Fibroblast of skin of scalp (primary cell): ENCODE measurements around the gene SUN2.
A peak's percentile ranks its signal among the peaks of the same experiment; 100 is the strongest.

Experiments used
- DNase-seq: peaks from one replicate; pipeline ENCODE4 v3.0.0-alpha.2; 2013

Gene SUN2

GRCh38 chr22:38753948-38754750 is 1.6 kb downstream of the SUN2 start:
- peak; percentile 73 for DNase-seq

- DNase-seq, result no peak
Measured at GRCh38 chr22:38751422-38752346, 4.1 kb downstream of the SUN2 start.

GRCh38 chr22:38751066-38751421 is 4.8 kb downstream of the SUN2 start:
- no peak for DNase-seq

GRCh38 chr22:38750638-38751037 is 5.2 kb downstream of the SUN2 start:
- no peak for DNase-seq

DNA sequence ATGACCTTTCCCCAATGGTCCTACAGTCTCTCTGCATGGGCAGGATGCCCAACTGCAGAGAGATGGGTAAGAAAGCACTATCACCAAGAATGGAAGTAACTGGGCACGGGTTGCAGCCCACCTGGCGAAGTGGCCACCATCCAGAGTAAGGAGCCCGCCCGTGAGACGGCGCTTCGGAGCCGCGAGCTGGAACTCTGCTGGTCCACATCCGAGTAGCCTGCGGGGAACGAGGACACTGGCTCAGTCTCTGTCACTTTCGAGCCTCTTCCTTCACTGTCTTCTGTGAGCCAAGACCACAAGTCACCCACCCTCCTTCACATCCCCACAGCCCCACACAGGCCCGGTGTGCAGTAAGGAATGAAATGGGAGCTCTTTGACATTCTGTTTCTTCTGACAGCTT is 5.7 kb downstream of the SUN2 start:
- no peak for DNase-seq

- DNase-seq, result no peak
Measured at GRCh38 chr22:38748487-38749136, 7.2 kb downstream of the SUN2 start.

DNA sequence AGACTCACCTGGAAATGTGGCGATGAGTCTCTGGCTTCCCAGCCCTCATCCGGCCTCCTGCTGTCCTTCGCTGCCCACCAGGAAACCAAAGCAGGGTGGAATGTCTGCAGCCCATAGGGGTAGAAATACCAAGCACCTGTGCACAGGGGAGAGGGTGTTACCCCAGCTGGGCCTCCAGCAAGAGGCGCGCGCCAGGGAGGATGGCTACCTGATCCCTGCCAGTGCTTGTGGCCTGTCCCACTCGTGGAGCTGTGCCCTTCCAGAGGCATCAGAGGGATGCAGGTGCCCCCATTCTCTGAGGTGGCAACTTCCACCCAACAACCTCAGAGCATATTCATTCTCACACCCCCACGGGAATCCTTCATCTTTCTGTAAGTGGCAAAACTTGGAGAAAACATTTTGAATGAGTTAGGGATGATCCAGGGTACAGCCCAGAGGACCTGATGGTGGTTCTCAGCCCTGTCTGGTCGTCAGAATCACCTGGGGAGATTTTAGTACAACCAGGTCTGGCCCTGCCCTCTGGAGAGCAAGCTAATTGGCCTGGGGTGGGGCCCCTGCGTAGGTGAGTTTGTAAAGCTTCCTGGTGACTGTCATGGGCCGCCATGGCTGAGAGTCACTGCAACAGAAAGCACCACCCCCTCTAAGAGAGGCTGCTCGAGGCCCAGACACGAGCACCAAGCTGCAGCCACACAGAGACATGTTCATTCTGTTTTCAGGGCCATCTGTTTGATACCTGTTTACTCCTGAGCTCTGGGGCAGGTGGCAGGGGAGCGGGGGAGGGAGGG is 9.9 kb downstream of the SUN2 start:
- DNase-seq, result no peak

DNA sequence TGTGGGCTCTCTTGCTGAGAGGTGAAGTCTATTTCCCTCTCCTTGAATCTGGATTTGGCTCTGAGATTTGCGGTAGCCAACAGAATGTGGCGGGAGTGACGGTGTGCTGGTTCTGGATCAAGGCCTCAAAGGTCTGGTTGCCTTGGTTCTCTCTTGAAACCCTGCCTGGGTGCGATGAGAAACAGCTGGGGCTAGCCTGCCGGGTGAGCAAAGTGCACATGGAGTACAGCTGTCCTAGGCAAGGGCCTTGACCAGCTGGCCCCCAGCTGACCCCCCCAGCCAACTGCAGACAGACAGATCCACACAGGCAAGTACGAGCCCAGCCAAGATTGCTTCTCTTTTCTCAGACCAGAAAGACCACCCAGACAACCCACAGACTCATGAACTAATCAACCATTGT is 10.8 kb downstream of the SUN2 start:
- DNase-seq, result no peak

DNA sequence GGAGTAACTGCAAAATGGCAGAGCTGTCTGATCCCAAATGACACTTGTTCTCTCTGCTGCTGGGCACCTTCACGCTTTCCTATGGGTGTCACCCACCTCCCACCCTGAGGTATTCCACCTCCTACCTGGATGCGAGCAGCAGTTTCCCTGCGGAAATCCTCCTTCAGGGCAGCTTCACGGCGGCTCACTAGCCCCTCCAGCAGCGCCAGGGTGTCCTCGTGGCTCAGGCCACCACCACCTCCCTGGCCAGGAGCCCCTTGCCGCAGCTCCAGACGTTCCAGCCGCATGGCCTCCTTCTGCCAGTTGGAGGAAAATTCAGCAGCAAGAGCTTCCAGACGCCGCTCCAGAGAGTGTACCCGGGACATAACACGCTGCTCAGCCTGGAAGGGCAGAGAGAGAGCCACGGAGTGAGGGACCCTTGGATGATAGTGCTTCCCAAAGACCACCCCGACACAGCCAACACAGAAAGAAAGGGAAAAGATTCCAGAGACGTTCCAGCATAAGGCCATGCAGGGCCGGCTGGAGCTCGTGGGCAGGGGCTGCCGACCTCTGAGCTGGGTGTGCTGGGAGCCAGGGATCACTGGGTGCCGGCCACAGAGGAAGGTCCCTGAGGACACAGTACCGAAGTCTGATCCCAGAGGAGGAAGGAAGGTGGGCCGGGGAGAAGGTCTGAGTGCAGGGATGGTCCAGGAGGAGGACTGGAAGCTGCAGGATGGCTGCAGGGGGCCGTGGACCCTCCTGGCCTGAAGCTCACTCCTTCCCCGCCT is 13.4 kb downstream of the SUN2 start:
- no peak for DNase-seq

DNA sequence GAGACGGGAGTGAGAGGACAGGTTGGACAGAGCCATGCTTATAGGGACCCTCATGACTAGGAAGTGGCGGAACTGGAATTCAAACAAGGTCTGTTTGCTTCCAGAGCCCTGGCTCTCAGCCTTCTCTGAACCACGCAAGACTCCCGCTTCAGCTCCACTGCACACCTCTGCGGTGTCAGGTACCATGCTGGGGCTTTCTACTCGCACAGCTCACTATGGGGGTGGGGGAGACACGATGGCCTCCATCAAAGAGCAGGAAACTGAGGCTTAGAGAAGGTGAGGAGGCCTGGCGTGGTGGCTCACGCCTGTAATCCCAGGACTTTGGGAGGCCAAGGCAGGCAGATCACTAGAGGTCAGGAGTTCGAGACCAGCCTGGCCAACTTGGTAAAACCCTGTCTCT is 14.2 kb downstream of the SUN2 start:
- DNase-seq, result no peak

GRCh38 chr22:38741166-38741565 is 14.6 kb downstream of the SUN2 start:
- DNase-seq, result no peak

- no peak for DNase-seq
Measured at GRCh38 chr22:38740754-38741153, 15.0 kb downstream of the SUN2 start.

GRCh38 chr22:38740116-38740723 is 15.6 kb downstream of the SUN2 start:
- DNase-seq, result no peak

GRCh38 chr22:38739300-38740055 is 16.3 kb downstream of the SUN2 start:
- no peak for DNase-seq

DNA sequence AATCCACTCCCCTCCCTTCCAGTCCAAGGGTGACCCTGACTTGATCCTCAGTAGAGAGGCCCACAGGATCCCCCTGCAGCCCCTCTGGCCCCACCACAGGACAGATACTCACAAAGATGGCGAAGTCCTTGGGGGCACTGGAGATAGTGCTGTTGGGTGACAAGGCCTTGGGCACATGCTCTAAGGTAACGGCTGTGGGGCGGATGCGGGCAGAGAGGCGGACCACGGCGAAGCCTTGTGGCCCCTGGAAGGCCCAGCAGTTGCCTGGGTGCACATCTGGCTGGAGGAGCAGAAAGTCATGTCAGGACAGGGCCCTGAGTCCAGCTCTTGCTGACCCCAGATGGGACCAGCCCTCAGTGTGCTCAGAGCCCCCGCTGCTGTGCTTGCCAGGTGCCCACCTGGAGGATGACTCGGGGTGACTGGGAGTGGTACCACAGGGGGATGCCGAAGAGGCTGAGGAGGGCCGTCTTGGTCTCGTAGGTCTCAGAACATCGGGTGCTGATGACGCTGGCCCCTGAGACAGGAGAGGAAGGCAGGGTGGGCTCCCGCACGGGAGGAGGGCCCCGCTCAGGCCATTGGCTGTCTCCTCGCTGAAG is 17.2 kb downstream of the SUN2 start:
- no peak for DNase-seq

- no peak for DNase-seq
Measured at GRCh38 chr22:38737302-38738060, 18.3 kb downstream of the SUN2 start.

GRCh38 chr22:38736257-38736570 is 19.6 kb downstream of the SUN2 start:
- DNase-seq, result no peak

DNA sequence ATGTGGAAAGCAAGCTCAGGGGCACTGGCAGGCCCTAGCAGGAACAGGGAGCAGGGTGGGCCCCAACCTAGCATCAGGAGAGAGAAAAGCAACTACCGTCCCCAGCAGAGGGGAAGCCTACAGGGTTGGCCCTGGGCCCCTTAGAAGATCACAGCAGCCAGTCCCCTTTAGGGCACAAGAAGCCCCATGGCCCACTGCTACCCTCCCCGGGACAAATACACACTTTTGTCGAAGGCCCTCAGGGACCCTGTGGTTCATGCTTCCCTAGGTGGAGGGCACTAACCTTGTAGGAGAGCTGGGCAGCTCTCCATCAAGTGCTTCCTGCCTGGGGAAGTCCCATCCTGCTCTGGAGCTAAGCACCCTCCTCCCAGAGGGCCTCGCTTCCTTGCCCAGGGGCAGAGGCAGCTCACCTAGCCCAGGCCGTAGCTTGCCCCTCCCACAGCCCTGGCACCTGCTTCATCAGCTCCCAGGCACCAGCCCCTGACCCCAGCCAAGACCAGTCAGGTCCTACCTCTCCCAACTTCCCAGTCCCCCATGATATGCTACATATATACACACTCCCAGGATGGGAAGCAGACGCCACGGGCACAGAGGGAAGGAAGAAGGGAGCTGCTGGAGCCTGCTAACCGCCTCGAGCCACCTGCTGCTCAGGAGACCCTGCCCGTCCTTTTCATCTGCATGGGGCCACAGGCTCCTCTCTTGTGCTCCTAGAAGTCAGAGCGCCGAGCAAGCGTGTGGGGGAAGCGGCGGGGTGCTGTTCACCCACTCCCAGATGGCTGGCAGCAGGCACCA is 20.1 kb downstream of the SUN2 start:
- DNase-seq, result no peak

GRCh38 chr22:38735126-38735464 is 20.7 kb downstream of the SUN2 start:
- DNase-seq, result no peak
